ENCODE results near the gene PLAC8L1. TPM values are rescaled to one million over a fixed set of nuclear protein-coding genes. Genes with fewer than 3 reads are reported as not detected.

Gene PLAC8L1
- total and polyA plus RNA-seq, 2 of the 13 experiments (the other 11 are each of a cell fraction or from before 2014, with no cell fraction given) = 0.44 TPM; not detected in 1

DNA sequence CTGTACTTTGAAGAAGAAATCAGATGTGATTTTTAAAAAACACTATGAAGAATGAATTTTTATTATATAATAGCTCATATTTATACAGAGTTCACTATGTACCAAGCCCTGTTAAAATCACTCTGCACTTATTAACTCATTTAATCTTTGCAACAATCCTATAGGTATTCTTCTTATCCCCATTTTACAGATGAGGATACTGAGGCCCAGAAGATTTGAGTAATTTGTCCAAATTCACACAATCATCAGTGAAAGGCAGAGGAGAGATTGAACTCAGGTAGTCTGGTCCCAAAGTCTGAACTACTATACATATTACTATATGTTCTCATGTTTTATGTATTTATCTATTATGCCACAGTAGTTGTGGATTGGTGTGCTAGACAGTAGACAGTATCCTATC, 16.1 kb downstream of the PLAC8L1 start:
- Histone ChIP-seq H3K4me3 (replicated peaks in 1 of 3; ENCODE audit: insufficient read depth in 1 of 3, low read depth in 2 of 3, low read length in 3 of 3) (no peak overlapping the region), H3K4me2 (ENCODE audit: low read depth, low read length) (no peak overlapping the region), H2AFZ (ENCODE audit: low read length) (no peak overlapping the region), H3K27ac (ENCODE audit: extremely low read length, insufficient read depth, low read length) (no peak overlapping the region), H3K36me3 (replicated peaks in 1 of 2; ENCODE audit: control insufficient read depth in 1 of 2, insufficient read depth in 2 of 2, low read length in 2 of 2) (no peaks in the 10 kb centered on the region), H3K79me2 (ENCODE audit: insufficient read depth, low read length) (no peaks in the 10 kb centered on the region), H3K9me3 (ENCODE audit: low read length) (no peaks in the 10 kb centered on the region), H4K20me1 (ENCODE audit: insufficient read depth, low read length) (no peaks in the 10 kb centered on the region), H3K27me3 (ENCODE audit: control insufficient read depth in 1 of 2, insufficient read depth in 2 of 2, low read length in 2 of 2) (no peaks in the 10 kb centered on the region), H3K9ac (ENCODE audit: insufficient read depth, low read depth, low read length) (no peak overlapping the region), H3K4me1 (ENCODE audit: insufficient read depth, low read length) (no peaks in the 10 kb centered on the region)
- ChIA-PET POLR2A (no interaction called here), CTCF (ENCODE audit: low intra/inter-chr PET ratio, low total read pairs) (no interaction called here)
- TF ChIP-seq, protein P1, sequence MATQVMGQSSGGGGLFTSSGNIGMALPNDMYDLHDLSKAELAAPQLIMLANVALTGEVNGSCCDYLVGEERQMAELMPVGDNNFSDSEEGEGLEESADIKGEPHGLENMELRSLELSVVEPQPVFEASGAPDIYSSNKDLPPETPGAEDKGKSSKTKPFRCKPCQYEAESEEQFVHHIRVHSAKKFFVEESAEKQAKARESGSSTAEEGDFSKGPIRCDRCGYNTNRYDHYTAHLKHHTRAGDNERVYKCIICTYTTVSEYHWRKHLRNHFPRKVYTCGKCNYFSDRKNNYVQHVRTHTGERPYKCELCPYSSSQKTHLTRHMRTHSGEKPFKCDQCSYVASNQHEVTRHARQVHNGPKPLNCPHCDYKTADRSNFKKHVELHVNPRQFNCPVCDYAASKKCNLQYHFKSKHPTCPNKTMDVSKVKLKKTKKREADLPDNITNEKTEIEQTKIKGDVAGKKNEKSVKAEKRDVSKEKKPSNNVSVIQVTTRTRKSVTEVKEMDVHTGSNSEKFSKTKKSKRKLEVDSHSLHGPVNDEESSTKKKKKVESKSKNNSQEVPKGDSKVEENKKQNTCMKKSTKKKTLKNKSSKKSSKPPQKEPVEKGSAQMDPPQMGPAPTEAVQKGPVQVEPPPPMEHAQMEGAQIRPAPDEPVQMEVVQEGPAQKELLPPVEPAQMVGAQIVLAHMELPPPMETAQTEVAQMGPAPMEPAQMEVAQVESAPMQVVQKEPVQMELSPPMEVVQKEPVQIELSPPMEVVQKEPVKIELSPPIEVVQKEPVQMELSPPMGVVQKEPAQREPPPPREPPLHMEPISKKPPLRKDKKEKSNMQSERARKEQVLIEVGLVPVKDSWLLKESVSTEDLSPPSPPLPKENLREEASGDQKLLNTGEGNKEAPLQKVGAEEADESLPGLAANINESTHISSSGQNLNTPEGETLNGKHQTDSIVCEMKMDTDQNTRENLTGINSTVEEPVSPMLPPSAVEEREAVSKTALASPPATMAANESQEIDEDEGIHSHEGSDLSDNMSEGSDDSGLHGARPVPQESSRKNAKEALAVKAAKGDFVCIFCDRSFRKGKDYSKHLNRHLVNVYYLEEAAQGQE (IDR thresholded peaks at IDR 0.05; ENCODE audit: borderline replicate concordance in 1 of 2, low read depth in 1 of 2, low read length in 2 of 2) = no peak
- TF ChIP-seq ZNF629 (CRISPR knock-in tag; conservative IDR thresholded peaks at IDR 0.05) = 0 out of 2 replicates have a peak, but pooled peaks have one; percentile 12
- no TSS peak for BruUV-seq (replicated peaks)
- no peak for ATAC-seq
- no peak for DNase-seq (ENCODE audit: low spot score)
- intact Hi-C loops (cut with micrococcal nuclease; ENCODE audit: unreplicated experiment) = no loop called here
- no peak for FAIRE-seq
- in situ Hi-C loops (cut with HindIII; ENCODE audit: extremely low pct_ligation_motif_present, low pct_unique_long_range_greater_than_20kb) = no loop called here

DNA sequence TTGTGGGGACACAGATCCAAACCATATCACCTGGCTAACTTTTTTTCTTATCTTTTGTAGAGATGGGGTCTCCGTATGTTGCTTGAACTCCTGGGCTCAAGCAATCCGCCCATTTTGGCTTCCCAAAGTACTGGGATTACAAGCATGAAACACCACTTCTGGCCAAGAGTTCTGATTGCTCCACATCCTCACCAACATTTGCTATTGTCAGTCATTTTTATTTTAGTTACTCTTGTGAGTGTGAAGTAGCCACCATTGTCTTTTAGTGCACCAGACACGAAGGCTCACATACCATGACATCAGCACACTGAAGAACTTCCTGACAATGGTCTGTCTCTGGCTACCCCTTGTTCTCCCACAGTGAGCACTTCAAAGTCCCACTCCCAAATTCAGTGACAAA, 17.3 kb downstream of the PLAC8L1 start:
- Histone ChIP-seq H3K4me2 (ENCODE audit: low read depth, low read length) (no peak overlapping the region), H3K4me3 (replicated peaks in 1 of 3; ENCODE audit: insufficient read depth in 1 of 3, low read depth in 2 of 3, low read length in 3 of 3) (no peak overlapping the region), H3K9ac (ENCODE audit: insufficient read depth, low read depth, low read length) (no peak overlapping the region), H3K36me3 (replicated peaks in 1 of 2; ENCODE audit: control insufficient read depth in 1 of 2, insufficient read depth in 2 of 2, low read length in 2 of 2) (no peaks in the 10 kb centered on the region), H3K4me1 (ENCODE audit: insufficient read depth, low read length) (peaks cover under 1% of the 10 kb centered on the region; the same call in 1 of the 2 replicates), H4K20me1 (ENCODE audit: insufficient read depth, low read length) (no peaks in the 10 kb centered on the region), H3K27ac (ENCODE audit: extremely low read length, insufficient read depth, low read length) (no peak overlapping the region), H3K79me2 (ENCODE audit: insufficient read depth, low read length) (no peaks in the 10 kb centered on the region), H3K9me3 (ENCODE audit: low read length) (no peaks in the 10 kb centered on the region), H2AFZ (ENCODE audit: low read length) (no peak overlapping the region), H3K27me3 (ENCODE audit: control insufficient read depth in 1 of 2, insufficient read depth in 2 of 2, low read length in 2 of 2) (no peaks in the 10 kb centered on the region)
- no TSS peak for BruUV-seq (replicated peaks)
- ATAC-seq = no peak
- no peak for DNase-seq (ENCODE audit: low spot score)
- FAIRE-seq = no peak
- WGBS (ENCODE audit: low lambda C conversion rate) = 50% methylated on average over 3 of the region's 3 CpGs
- TF ChIP-seq EED (CRISPR knock-in tag; IDR thresholded peaks at IDR 0.05) (no peak), ZNF615 (CRISPR knock-in tag; IDR thresholded peaks at IDR 0.05; ENCODE audit: borderline replicate concordance) (no peak), MXD4 (CRISPR knock-in tag; IDR thresholded peaks at IDR 0.05) (no peak), ZFP90 (CRISPR knock-in tag; IDR thresholded peaks at IDR 0.05; ENCODE audit: borderline replicate concordance) (no peak), ZNF17 (CRISPR knock-in tag; IDR thresholded peaks at IDR 0.05) (no peak), ZKSCAN8 (CRISPR knock-in tag; IDR thresholded peaks at IDR 0.05; ENCODE audit: borderline replicate concordance) (no peak)
- TF ChIP-seq, protein P2, sequence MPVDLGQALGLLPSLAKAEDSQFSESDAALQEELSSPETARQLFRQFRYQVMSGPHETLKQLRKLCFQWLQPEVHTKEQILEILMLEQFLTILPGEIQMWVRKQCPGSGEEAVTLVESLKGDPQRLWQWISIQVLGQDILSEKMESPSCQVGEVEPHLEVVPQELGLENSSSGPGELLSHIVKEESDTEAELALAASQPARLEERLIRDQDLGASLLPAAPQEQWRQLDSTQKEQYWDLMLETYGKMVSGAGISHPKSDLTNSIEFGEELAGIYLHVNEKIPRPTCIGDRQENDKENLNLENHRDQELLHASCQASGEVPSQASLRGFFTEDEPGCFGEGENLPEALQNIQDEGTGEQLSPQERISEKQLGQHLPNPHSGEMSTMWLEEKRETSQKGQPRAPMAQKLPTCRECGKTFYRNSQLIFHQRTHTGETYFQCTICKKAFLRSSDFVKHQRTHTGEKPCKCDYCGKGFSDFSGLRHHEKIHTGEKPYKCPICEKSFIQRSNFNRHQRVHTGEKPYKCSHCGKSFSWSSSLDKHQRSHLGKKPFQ (CRISPR knock-in tag; IDR thresholded peaks at IDR 0.05; ENCODE audit: insufficient replicate concordance) = no peak
- TF ChIP-seq, protein P3, sequence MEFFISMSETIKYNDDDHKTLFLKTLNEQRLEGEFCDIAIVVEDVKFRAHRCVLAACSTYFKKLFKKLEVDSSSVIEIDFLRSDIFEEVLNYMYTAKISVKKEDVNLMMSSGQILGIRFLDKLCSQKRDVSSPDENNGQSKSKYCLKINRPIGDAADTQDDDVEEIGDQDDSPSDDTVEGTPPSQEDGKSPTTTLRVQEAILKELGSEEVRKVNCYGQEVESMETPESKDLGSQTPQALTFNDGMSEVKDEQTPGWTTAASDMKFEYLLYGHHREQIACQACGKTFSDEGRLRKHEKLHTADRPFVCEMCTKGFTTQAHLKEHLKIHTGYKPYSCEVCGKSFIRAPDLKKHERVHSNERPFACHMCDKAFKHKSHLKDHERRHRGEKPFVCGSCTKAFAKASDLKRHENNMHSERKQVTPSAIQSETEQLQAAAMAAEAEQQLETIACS (CRISPR knock-in tag; IDR thresholded peaks at IDR 0.05) = no peak
- in situ Hi-C loops (cut with HindIII; ENCODE audit: extremely low pct_ligation_motif_present, low pct_unique_long_range_greater_than_20kb) = no loop called here
- POLR2A ChIA-PET = no interaction called here
- intact Hi-C loops (cut with micrococcal nuclease; ENCODE audit: unreplicated experiment) = no loop called here
- CTCF ChIA-PET (ENCODE audit: low intra/inter-chr PET ratio, low total read pairs) = no interaction called here
